Measurements from ENCODE around the gene GRAMD4. TPM values are rescaled to one million over a fixed set of nuclear protein-coding genes. Genes with fewer than 3 reads are reported as not detected.

The GRAMD4 gene
- polyA plus RNA-seq, 1 of the 3 experiments (the other 2 are of a cell fraction) = 15.5 TPM

DNA sequence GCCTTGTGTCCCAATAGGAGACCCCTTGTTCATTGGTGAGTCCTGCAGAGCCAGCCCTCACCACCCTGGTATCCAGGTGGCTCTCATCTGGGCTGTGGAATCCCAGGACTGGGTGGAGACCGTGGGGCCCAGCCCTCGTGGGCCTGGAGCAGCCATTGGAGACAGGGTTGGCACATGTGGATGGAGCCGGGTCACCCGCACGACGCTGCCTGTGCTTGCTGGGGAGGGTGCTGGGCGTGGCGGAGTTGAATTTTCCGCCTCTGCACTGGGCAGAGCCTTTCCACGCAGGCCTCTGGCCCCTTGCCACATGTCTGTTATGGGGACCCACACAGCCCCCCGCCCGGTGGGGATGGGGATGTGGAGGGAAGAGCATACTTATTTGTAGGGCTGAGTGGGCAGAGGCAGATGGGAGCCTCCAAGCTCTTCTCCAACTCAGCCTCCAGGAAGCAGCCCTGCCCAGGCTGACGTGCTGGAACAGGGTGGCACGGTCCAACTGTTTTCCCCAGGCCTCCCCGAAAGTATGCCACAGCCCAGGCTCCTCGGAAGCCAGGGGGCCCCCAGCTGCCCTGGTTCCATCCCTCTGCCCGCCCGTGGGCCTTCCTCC lies 12.6 kb downstream of the GRAMD4 start:
- ChIA-PET CTCF (interaction anchor here (1.3 kb wide), 1 partner anchor 69 kb away, joined by 5 read pairs; no protein-coding TSS in a partner anchor), POLR2A (no interaction called here)
- WGBS (ENCODE audit: low lambda C conversion rate) = 84% methylated on average over 18 of the region's 18 CpGs
- H3K36me3 ChIP-seq (replicated peaks in 1 of 2; ENCODE audit: control insufficient read depth in 1 of 2, insufficient read depth in 2 of 2, low read length in 1 of 2) = no peaks in the 10 kb centered on the region
- no peaks in the 10 kb centered on the region for H3K9me3 ChIP-seq
- peaks cover 0 to 4% of the 10 kb centered on the region in 2 experiments; a peak in 1 of 4 replicates for H3K4me1 ChIP-seq (ENCODE audit: control insufficient read depth in 1 of 2, insufficient read depth in 2 of 2, low read depth in 1 of 2, low read length in 1 of 2)
- no peaks in the 10 kb centered on the region for H3K9me2 ChIP-seq
- TF ChIP-seq FOXJ3 (CRISPR knock-in tag; IDR thresholded peaks at IDR 0.05) (no peak), SIN3A (IDR thresholded peaks at IDR 0.05; ENCODE audit: borderline replicate concordance, low read depth, low read length) (no peak), POLR2AphosphoS5 (IDR thresholded peaks at IDR 0.05; ENCODE audit: low read depth, low read length) (no peak), TEAD4 (IDR thresholded peaks at IDR 0.05; ENCODE audit: borderline replicate concordance, insufficient read depth) (no peak), RCOR1 (IDR thresholded peaks at IDR 0.05; ENCODE audit: low read length) (no peak), NRF1 (IDR thresholded peaks at IDR 0.05; ENCODE audit: low read depth, low read length) (no peak), RXRA (IDR thresholded peaks at IDR 0.05; ENCODE audit: borderline replicate concordance, low read depth) (no peak), JUND (IDR thresholded peaks at IDR 0.05) (no peak), GABPA (IDR thresholded peaks at IDR 0.05; ENCODE audit: low read depth) (no peak), GATA2 (CRISPR knock-in tag; IDR thresholded peaks at IDR 0.05) (no peak), EP300 (IDR thresholded peaks at IDR 0.05; ENCODE audit: borderline replicate concordance in 1 of 2, low read depth in 1 of 2, low read length in 1 of 2) (no peak), MXI1 (IDR thresholded peaks at IDR 0.05; ENCODE audit: low read depth, low read length) (no peak), TCF12 (IDR thresholded peaks at IDR 0.05) (no peak), NFIC (IDR thresholded peaks at IDR 0.05; ENCODE audit: borderline replicate concordance) (no peak), FOXM1 (IDR thresholded peaks at IDR 0.05; ENCODE audit: low read depth) (no peak), FOSL2 (IDR thresholded peaks at IDR 0.05; ENCODE audit: borderline replicate concordance, low read depth) (no peak)
- TF ChIP-seq, protein P1, sequence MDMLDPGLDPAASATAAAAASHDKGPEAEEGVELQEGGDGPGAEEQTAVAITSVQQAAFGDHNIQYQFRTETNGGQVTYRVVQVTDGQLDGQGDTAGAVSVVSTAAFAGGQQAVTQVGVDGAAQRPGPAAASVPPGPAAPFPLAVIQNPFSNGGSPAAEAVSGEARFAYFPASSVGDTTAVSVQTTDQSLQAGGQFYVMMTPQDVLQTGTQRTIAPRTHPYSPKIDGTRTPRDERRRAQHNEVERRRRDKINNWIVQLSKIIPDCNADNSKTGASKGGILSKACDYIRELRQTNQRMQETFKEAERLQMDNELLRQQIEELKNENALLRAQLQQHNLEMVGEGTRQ (IDR thresholded peaks at IDR 0.05; ENCODE audit: borderline replicate concordance, low read depth, low read length) = no peak
- TF ChIP-seq, protein P2, sequence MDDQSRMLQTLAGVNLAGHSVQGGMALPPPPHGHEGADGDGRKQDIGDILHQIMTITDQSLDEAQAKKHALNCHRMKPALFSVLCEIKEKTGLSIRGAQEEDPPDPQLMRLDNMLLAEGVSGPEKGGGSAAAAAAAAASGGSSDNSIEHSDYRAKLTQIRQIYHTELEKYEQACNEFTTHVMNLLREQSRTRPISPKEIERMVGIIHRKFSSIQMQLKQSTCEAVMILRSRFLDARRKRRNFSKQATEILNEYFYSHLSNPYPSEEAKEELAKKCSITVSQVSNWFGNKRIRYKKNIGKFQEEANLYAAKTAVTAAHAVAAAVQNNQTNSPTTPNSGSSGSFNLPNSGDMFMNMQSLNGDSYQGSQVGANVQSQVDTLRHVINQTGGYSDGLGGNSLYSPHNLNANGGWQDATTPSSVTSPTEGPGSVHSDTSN (IDR thresholded peaks at IDR 0.05) = no peak
- no peaks in the 10 kb centered on the region for H4K20me1 ChIP-seq (ENCODE audit: insufficient read depth)
- DNase-seq = no peak
- no peak overlapping the region for H3K27ac ChIP-seq (ENCODE audit: low read depth in 2 of 2, low read length in 1 of 2)
- H3K4me3 ChIP-seq (ENCODE audit: low read depth in 2 of 2, low read length in 1 of 2) = no peak overlapping the region
- H3K79me2 ChIP-seq (ENCODE audit: insufficient read depth) = no peaks in the 10 kb centered on the region
- H3K27me3 ChIP-seq (ENCODE audit: insufficient read depth) = no peaks in the 10 kb centered on the region
- no peak overlapping the region for H3K9ac ChIP-seq
- no peak overlapping the region for H2AFZ ChIP-seq (ENCODE audit: low read depth)
- no peak overlapping the region for H3K4me2 ChIP-seq
- no peaks in the 10 kb centered on the region for H3F3A ChIP-seq (replicated peaks; ENCODE audit: insufficient read depth)

Data from SK-N-SH (cell line).